MM.1S (cell line): ENCODE measurements around the gene RGS17.
"Not testable (repeated sequence)": the region's sequence is repeated elsewhere in the genome, so short reads cannot be mapped to it uniquely, and the experiment has no call there.

Source experiments
- CTCF ChIP-seq: fragments of 300-600 bp; sonication (generic); IDR thresholded peaks from 2 replicates; pipeline ENCODE4 v1.5.1; 2016; ENCODE audit warnings: antibody characterized with exemption, low read length, mixed read lengths
- EZH2 ChIP-seq: fragments of 300-600 bp; sonication (generic); optimal IDR thresholded peaks from 2 replicates; pipeline ENCODE3; 2017; ENCODE audit warnings: low read depth, mild to moderate bottlenecking, antibody characterized with exemption, low read length, mixed read lengths
- EZH2phosphoT487 ChIP-seq: fragments of 300-600 bp; sonication (generic); IDR thresholded peaks from 2 replicates; pipeline ENCODE4 v1.6.1; 2018; ENCODE audit warnings: antibody characterized with exemption, low read length

- not testable (repeated sequence) for TF ChIP-seq CTCF, EZH2, EZH2phosphoT487
Observed at GRCh38 chr6:152999538-152999937, 131.5 kb downstream of the RGS17 start.
